ENCODE results near the gene GRM2.

GRCh38 chr3:51750878-51751277 lies 44.0 kb downstream of the GRM2 start:
- TF ChIP-seq EZH2 (optimal IDR thresholded peaks at IDR 0.05; ENCODE audit: low read depth, low read length) = no peak
- TF ChIP-seq CTCF (IDR thresholded peaks at IDR 0.05; ENCODE audit: low read length) = no peak

All from MM.1S (cell line).